HEK293 (cell line): ENCODE measurements around the gene SEC24B.
A peak's percentile ranks its signal among the peaks of the same experiment; 100 is the strongest.

Experiments
- ELK4 ChIP-seq: IDR thresholded peaks from 2 replicates; pipeline ENCODE4 v1.6.1; 2011; ENCODE audit warnings: mild to moderate bottlenecking, low read depth, low read length, borderline replicate concordance
- GLIS2 ChIP-seq: fragments of 450-650 bp; formaldehyde crosslinking; IDR thresholded peaks from 2 replicates; pipeline ENCODE4 v1.5.1; 2016; ENCODE audit warnings: missing biosample characterization, missing genetic modification characterization
- HOXC10 ChIP-seq: sonication (generic); formaldehyde crosslinking; IDR thresholded peaks from 2 replicates; pipeline ENCODE4 v1.8.1; 2023; ENCODE audit warnings: mild to moderate bottlenecking, missing genetic modification reagents
- KLF1 ChIP-seq: fragments of 450-650 bp; formaldehyde crosslinking; IDR thresholded peaks from 2 replicates; pipeline ENCODE4 v1.5.1; 2016; ENCODE audit warnings: missing biosample characterization, missing genetic modification characterization
- KLF10 ChIP-seq: fragments of 450-650 bp; IDR thresholded peaks from 2 replicates; pipeline ENCODE4 v1.5.1; 2018; ENCODE audit warnings: missing biosample characterization, mild to moderate bottlenecking, missing genetic modification characterization
- PATZ1 ChIP-seq: fragments of 450-650 bp; formaldehyde crosslinking; IDR thresholded peaks from 2 replicates; pipeline ENCODE4 v1.5.1; 2016; ENCODE audit warnings: missing biosample characterization, missing genetic modification characterization
- PRDM10 ChIP-seq: fragments of 450-650 bp; formaldehyde crosslinking; IDR thresholded peaks from 2 replicates; pipeline ENCODE4 v1.5.1; 2016; ENCODE audit warnings: missing biosample characterization, missing genetic modification characterization
- PRDM6 ChIP-seq: fragments of 450-650 bp; formaldehyde crosslinking; IDR thresholded peaks from 2 replicates; pipeline ENCODE4 v1.5.1; 2017; ENCODE audit warnings: missing biosample characterization, missing genetic modification characterization
- SP2 ChIP-seq: fragments of 450-650 bp; formaldehyde crosslinking; IDR thresholded peaks from 2 replicates; pipeline ENCODE4 v1.5.1; 2016; ENCODE audit warnings: missing biosample characterization, missing genetic modification characterization
- SP3 ChIP-seq: fragments of 450-650 bp; formaldehyde crosslinking; IDR thresholded peaks from 2 replicates; pipeline ENCODE4 v1.5.1; 2016; ENCODE audit warnings: missing biosample characterization, missing genetic modification characterization
- ZBTB21 ChIP-seq: fragments of 450-650 bp; formaldehyde crosslinking; IDR thresholded peaks from 2 replicates; pipeline ENCODE4 v1.5.1; 2017; ENCODE audit warnings: missing biosample characterization, missing genetic modification characterization
- ZBTB8A ChIP-seq: fragments of 450-650 bp; formaldehyde crosslinking; IDR thresholded peaks from 2 replicates; pipeline ENCODE4 v1.5.1; 2016; ENCODE audit warnings: missing biosample characterization, missing genetic modification characterization
- ZFP3 ChIP-seq: fragments of 450-650 bp; formaldehyde crosslinking; IDR thresholded peaks from 2 replicates; pipeline ENCODE4 v1.5.1; 2016; ENCODE audit warnings: low read depth, missing biosample characterization, missing genetic modification characterization
- ZNF223 ChIP-seq: fragments of 450-650 bp; formaldehyde crosslinking; IDR thresholded peaks from 2 replicates; pipeline ENCODE4 v1.5.1; 2016; ENCODE audit warnings: missing biosample characterization, missing genetic modification characterization
- ZNF280C ChIP-seq: fragments of 450-650 bp; formaldehyde crosslinking; IDR thresholded peaks from 2 replicates; pipeline ENCODE4 v1.5.1; 2016; ENCODE audit warnings: missing biosample characterization, missing genetic modification characterization
- ZNF292 ChIP-seq: fragments of 450-650 bp; formaldehyde crosslinking; IDR thresholded peaks from 2 replicates; pipeline ENCODE4 v1.5.1; 2016; ENCODE audit warnings: low read depth, missing biosample characterization, missing genetic modification characterization, borderline replicate concordance
- ZNF335 ChIP-seq: fragments of 450-650 bp; formaldehyde crosslinking; conservative IDR thresholded peaks from 2 replicates; pipeline ENCODE4 v1.5.1; 2016; ENCODE audit warnings: missing biosample characterization, missing genetic modification characterization
- ZNF362 ChIP-seq: fragments of 450-650 bp; formaldehyde crosslinking; IDR thresholded peaks from 2 replicates; pipeline ENCODE4 v1.5.1; 2016; ENCODE audit warnings: missing biosample characterization, missing genetic modification characterization
- ZNF366 ChIP-seq: fragments of 450-650 bp; formaldehyde crosslinking; conservative IDR thresholded peaks from 2 replicates; pipeline ENCODE4 v1.5.1; 2016; ENCODE audit warnings: missing biosample characterization, missing genetic modification characterization
- ZNF404 ChIP-seq: fragments of 450-650 bp; formaldehyde crosslinking; IDR thresholded peaks from 2 replicates; pipeline ENCODE4 v1.5.1; 2017; ENCODE audit warnings: missing biosample characterization, missing genetic modification characterization
- ZNF610 ChIP-seq: fragments of 450-650 bp; formaldehyde crosslinking; IDR thresholded peaks from 2 replicates; pipeline ENCODE4 v1.5.1; 2016; ENCODE audit warnings: missing biosample characterization, missing genetic modification characterization, borderline replicate concordance
- ZNF623 ChIP-seq: fragments of 450-650 bp; formaldehyde crosslinking; IDR thresholded peaks from 2 replicates; pipeline ENCODE4 v1.5.1; 2016; ENCODE audit warnings: missing biosample characterization, missing genetic modification characterization
- ZNF629 ChIP-seq: fragments of 450-650 bp; formaldehyde crosslinking; IDR thresholded peaks from 2 replicates; pipeline ENCODE4 v1.5.1; 2017; ENCODE audit warnings: missing biosample characterization, missing genetic modification characterization
- ZNF658 ChIP-seq: fragments of 450-650 bp; formaldehyde crosslinking; IDR thresholded peaks from 2 replicates; pipeline ENCODE4; 2016; ENCODE audit warnings: missing biosample characterization, missing genetic modification characterization
- ZNF747 ChIP-seq: fragments of 450-650 bp; formaldehyde crosslinking; IDR thresholded peaks from 2 replicates; pipeline ENCODE4 v1.5.1; 2016; ENCODE audit warnings: missing biosample characterization, missing genetic modification characterization
- ZSCAN4 ChIP-seq: fragments of 450-650 bp; formaldehyde crosslinking; IDR thresholded peaks from 2 replicates; pipeline ENCODE4 v1.5.1; 2017; ENCODE audit warnings: missing biosample characterization, missing genetic modification characterization

SEC24B gene

GRCh38 chr4:109559983-109560686 is 126.5 kb downstream of the SEC24B start, which contains the start of gene MCUB (continued):
- TF ChIP-seq ZNF610 (tag by site-specific recombination): peak; percentile 67; the same call in 1 of the 2 replicates
- TF ChIP-seq SP3 (tag by site-specific recombination): no peak
- TF ChIP-seq ZNF629 (tag by site-specific recombination): 0 out of 2 replicates have a peak, but pooled peaks have one; percentile 38
- TF ChIP-seq PATZ1 (tag by site-specific recombination): 0 out of 2 replicates have a peak, but pooled peaks have one; percentile 32
- TF ChIP-seq ZNF223 (tag by site-specific recombination): no peak
- no peak for TF ChIP-seq ZNF292 (tag by site-specific recombination)
- no peak for TF ChIP-seq ZNF658 (tag by site-specific recombination)
- TF ChIP-seq HOXC10 (CRISPR knock-in tag): 0 out of 2 replicates have a peak, but pooled peaks have one; percentile 41
- TF ChIP-seq ELK4: no peak
- no peak for TF ChIP-seq PRDM6 (tag by site-specific recombination)
- TF ChIP-seq PRDM10: peak; percentile 25; the same call in 1 of the 2 replicates
- no peak for TF ChIP-seq ZFP3 (tag by site-specific recombination)
- TF ChIP-seq KLF10: peak; percentile 95
- TF ChIP-seq ZNF362 (tag by site-specific recombination): peak; percentile 97
- peak; percentile 40; the same call in 1 of the 2 replicates for TF ChIP-seq GLIS2
- TF ChIP-seq ZBTB8A (tag by site-specific recombination): peak; percentile 93
- no peak for TF ChIP-seq ZNF280C (tag by site-specific recombination)
- peak; percentile 76 for TF ChIP-seq ZNF335 (tag by site-specific recombination)
- TF ChIP-seq KLF1 (tag by site-specific recombination): peak; percentile 50
- TF ChIP-seq ZNF747 (tag by site-specific recombination): no peak
- no peak for TF ChIP-seq ZNF623
- TF ChIP-seq SP2 (tag by site-specific recombination): peak; percentile 70
- 0 out of 2 replicates have a peak, but pooled peaks have one; percentile 12 for TF ChIP-seq ZSCAN4 (tag by site-specific recombination)
- no peak for TF ChIP-seq ZNF404 (tag by site-specific recombination)
- TF ChIP-seq ZBTB21 (tag by site-specific recombination): no peak
- peak; percentile 71 for TF ChIP-seq ZNF366 (tag by site-specific recombination)
